PC-3 (cell line): ENCODE data around the gene ADK. TPM values are rescaled to one million over a fixed set of nuclear protein-coding genes. Genes with fewer than 3 reads are reported as not detected.

Experiments
- ATAC-seq: fragments of 200-7000 bp; cut with Tn5 transposase; 2 replicates; pipeline ENCODE4 v1.9.1; 2020; ENCODE audit warnings: mild to moderate bottlenecking, moderate library complexity
- BruUV-seq: library from RNA; stranded (reverse); fragments of 400-500 nt; replicated peaks from 2 replicates; lab custom pipeline; 2021; lab: Mats Ljungman, UMichigan
- CTCF ChIA-PET: fragments of 300-600 bp; sonication (Branson Sonifier 250); formaldehyde crosslinking; loops from one replicate; lab custom pipeline; 2022; ENCODE audit warnings: antibody characterized with exemption; lab: Charles Lee
- POLR2A ChIA-PET: fragments of 300-600 bp; sonication (Branson Sonifier 250); formaldehyde crosslinking; loops from one replicate; lab custom pipeline; 2022; ENCODE audit warnings: antibody characterized with exemption; ENCODE audit not compliant: unreplicated experiment; lab: Charles Lee
- DNase-seq: peaks from one replicate; pipeline ENCODE4 v3.0.0-alpha.2; 2015
- H2AFZ ChIP-seq: fragments of 300-600 bp; sonication (generic); 2 replicates; pipeline ENCODE4 v1.6.0; 2016; ENCODE audit warnings: antibody characterized with exemption, low read length
- H3F3A ChIP-seq: fragments of 300-600 bp; sonication (generic); one replicate; pipeline ENCODE4 v1.6.0; 2017; ENCODE audit warnings: antibody characterized with exemption, low read length, control low read depth, mild to moderate bottlenecking; ENCODE audit not compliant: unreplicated experiment
- H3K27ac ChIP-seq: fragments of 300-600 bp; sonication (generic); 2 replicates; pipeline ENCODE4 v1.5.1; 2016; ENCODE audit warnings: mild to moderate bottlenecking, low read length
- H3K27me3 ChIP-seq: fragments of 300-600 bp; sonication (generic); 2 replicates; pipeline ENCODE4 v1.6.1; 2016; ENCODE audit warnings: low read length, mixed read lengths
- H3K36me3 ChIP-seq: fragments of 300-600 bp; sonication (generic); 2 replicates; pipeline ENCODE4 v1.6.1; 2016; ENCODE audit warnings: low read depth, mixed run types, low read length, mixed read lengths
- H3K4me1 ChIP-seq: fragments of 300-600 bp; sonication (generic); 2 replicates; pipeline ENCODE4 v1.5.1; 2016; ENCODE audit warnings: low read length; ENCODE audit not compliant: insufficient read depth
- H3K4me2 ChIP-seq: fragments of 300-600 bp; sonication (generic); 2 replicates; pipeline ENCODE4 v1.6.0; 2016; ENCODE audit warnings: low read length
- H3K4me3 ChIP-seq: fragments of 300-600 bp; sonication (generic); 2 replicates; pipeline ENCODE4 v1.5.1; 2016; ENCODE audit warnings: mild to moderate bottlenecking, low read length, mixed read lengths
- H3K79me2 ChIP-seq: fragments of 300-600 bp; sonication (generic); 2 replicates; pipeline ENCODE4 v1.6.1; 2017; ENCODE audit warnings: low read length, mixed read lengths
- H3K9ac ChIP-seq: fragments of 300-600 bp; sonication (generic); 2 replicates; pipeline ENCODE4 v1.6.0; 2016; ENCODE audit warnings: mild to moderate bottlenecking, low read length
- H3K9me2 ChIP-seq: fragments of 300-600 bp; sonication (generic); replicated peaks from 2 replicates; pipeline ENCODE4 v1.6.1; 2016; ENCODE audit warnings: mixed run types, low read length, mixed read lengths
- H3K9me3 ChIP-seq: fragments of 300-600 bp; sonication (generic); 2 replicates; pipeline ENCODE4 v1.6.1; 2016; ENCODE audit warnings: low read length, mixed read lengths
- H4K20me1 ChIP-seq: fragments of 300-600 bp; sonication (generic); 2 replicates; pipeline ENCODE4 v1.6.1; 2016; ENCODE audit warnings: low read length, mixed read lengths
- EZH2 ChIP-seq: fragments of 300-600 bp; sonication (generic); IDR thresholded peaks from one replicate; pipeline ENCODE4 v1.6.1; 2017; ENCODE audit warnings: antibody characterized with exemption, mild to moderate bottlenecking, low read length; ENCODE audit not compliant: unreplicated experiment
- EZH2phosphoT487 ChIP-seq: fragments of 300-600 bp; sonication (generic); IDR thresholded peaks from 2 replicates; pipeline ENCODE4 v1.6.1; 2018; ENCODE audit warnings: mild to moderate bottlenecking, antibody characterized with exemption, low read length, borderline replicate concordance
- intact Hi-C: fragments of 100-400 bp; cut with micrococcal nuclease; formaldehyde crosslinking; loops from 2 replicates; pipeline ENCODE4 v1.9.0; 2023
- total RNA-seq: library from RNA; depleted of rRNA; stranded (reverse); fragments of >200 nt; gene quantifications from 2 replicates; pipeline ENCODE4 v1.2.3, GENCODE V29; 2014
- TF ChIP-seq, protein P1 (sequence below): fragments of 300-600 bp; sonication (generic); conservative IDR thresholded peaks from 2 replicates; pipeline ENCODE4 v1.5.1; 2017; ENCODE audit warnings: antibody characterized with exemption, low read depth, mild to moderate bottlenecking, low read length

ADK gene
- total RNA-seq, 1 experiment from 2014 or later = 256 TPM

DNA sequence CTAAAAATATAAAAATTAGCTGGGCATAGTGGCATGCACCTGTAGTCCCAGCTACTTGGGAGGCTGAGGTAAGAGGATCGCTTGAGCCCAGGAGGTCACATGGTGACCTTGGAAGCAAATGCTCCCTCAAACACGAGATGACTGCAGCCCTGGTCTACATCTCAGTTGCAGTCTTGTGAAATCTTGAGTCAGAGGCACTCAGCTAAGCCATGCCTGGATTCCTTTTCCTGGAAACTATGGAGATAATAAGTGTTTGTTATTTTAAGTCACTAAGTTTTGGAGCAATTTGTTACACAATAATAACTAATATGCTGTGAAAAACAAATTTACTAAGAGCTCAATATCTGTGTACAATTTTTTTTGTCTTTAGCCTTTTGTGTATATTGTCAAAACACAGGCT lies 391.1 kb downstream of the ADK start:
- Histone ChIP-seq H3K36me3 (no peaks in the 10 kb centered on the region; the same call in 1 of the 2 replicates), H3K4me3 (no peak overlapping the region), H4K20me1 (no peaks in the 10 kb centered on the region), H3K27me3 (no peaks in the 10 kb centered on the region), H3K27ac (no peak overlapping the region), H3K9me2 (no peaks in the 10 kb centered on the region), H3K79me2 (no peaks in the 10 kb centered on the region), H3K4me2 (no peak overlapping the region), H3K4me1 (no peaks in the 10 kb centered on the region), H3F3A (peaks cover 4% of the 10 kb centered on the region), H3K9ac (no peak overlapping the region), H3K9me3 (no peaks in the 10 kb centered on the region), H2AFZ (no peak overlapping the region)
- POLR2A ChIA-PET = no interaction called here
- BruUV-seq = no TSS peak
- TF ChIP-seq EZH2phosphoT487 (no peak), EZH2 (no peak)
- TF ChIP-seq, protein P1, sequence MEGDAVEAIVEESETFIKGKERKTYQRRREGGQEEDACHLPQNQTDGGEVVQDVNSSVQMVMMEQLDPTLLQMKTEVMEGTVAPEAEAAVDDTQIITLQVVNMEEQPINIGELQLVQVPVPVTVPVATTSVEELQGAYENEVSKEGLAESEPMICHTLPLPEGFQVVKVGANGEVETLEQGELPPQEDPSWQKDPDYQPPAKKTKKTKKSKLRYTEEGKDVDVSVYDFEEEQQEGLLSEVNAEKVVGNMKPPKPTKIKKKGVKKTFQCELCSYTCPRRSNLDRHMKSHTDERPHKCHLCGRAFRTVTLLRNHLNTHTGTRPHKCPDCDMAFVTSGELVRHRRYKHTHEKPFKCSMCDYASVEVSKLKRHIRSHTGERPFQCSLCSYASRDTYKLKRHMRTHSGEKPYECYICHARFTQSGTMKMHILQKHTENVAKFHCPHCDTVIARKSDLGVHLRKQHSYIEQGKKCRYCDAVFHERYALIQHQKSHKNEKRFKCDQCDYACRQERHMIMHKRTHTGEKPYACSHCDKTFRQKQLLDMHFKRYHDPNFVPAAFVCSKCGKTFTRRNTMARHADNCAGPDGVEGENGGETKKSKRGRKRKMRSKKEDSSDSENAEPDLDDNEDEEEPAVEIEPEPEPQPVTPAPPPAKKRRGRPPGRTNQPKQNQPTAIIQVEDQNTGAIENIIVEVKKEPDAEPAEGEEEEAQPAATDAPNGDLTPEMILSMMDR = no peak
- ATAC-seq = peak; percentile 29; the same call in 1 of the 2 replicates
- CTCF ChIA-PET = no interaction called here
- intact Hi-C loops = loop anchor here (5.0 kb wide), 1 partner anchor 90 kb away; no protein-coding TSS in a partner anchor
- no peak for DNase-seq

DNA sequence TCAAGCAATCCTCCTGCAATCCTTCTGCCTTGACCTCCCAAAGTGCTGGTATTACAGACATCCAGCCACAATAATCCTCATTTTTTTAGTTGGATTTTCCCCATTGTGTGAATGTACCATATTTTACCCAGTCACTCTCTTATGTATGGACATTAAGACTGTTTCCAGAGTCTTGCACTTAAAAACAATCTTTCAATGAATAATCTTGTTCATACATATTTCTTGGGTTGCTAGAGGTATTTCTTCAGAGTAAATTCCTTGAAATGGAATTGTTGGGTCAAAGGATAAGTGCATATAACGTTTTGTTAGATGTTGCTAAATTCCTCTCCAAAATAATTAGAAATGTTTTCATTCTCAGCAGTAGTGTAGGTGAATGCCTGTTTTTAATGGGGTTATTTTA lies 392.3 kb downstream of the ADK start:
- POLR2A ChIA-PET = interaction anchor here (0.6 kb wide), 1 partner anchor 210 kb away, joined by 6 read pairs; no protein-coding TSS in a partner anchor
- no TSS peak for BruUV-seq

DNA sequence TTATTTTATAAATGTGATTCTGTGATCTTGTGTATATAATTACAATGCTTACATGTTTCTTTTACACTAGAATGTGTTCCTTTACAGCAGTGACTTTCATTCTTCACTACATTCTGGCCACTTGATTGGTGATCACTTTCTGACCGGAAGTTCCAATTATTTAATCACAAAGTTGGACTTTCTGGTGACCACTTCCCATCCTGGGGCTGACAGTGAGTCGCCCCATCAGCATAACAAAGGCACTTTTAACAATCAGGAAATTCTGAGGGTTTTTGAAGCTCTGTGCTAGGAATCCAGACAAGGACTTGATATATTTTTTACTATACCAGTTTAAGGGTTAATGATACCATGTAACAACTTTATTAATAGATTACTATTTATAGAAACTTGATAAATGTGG lies 393.1 kb downstream of the ADK start:
- CTCF ChIA-PET = no interaction called here
- no peaks in the 10 kb centered on the region for H3K9me3 ChIP-seq
- no peak overlapping the region for H2AFZ ChIP-seq
- H3F3A ChIP-seq = peaks cover 13% of the 10 kb centered on the region
- no peaks in the 10 kb centered on the region for H3K27me3 ChIP-seq
- no peak overlapping the region for H3K27ac ChIP-seq
- H4K20me1 ChIP-seq = no peaks in the 10 kb centered on the region
- intact Hi-C loops = loop anchor here (5.0 kb wide), 1 partner anchor 92 kb away; no protein-coding TSS in a partner anchor
- no peaks in the 10 kb centered on the region for H3K79me2 ChIP-seq
- ATAC-seq (no peak), DNase-seq (peak; percentile 37)
- BruUV-seq = no TSS peak
- no peak overlapping the region for H3K9ac ChIP-seq
- TF ChIP-seq EZH2phosphoT487 (no peak), EZH2 (no peak)
- TF ChIP-seq, protein P1 = no peak
- no peak overlapping the region for H3K4me2 ChIP-seq
- no peak overlapping the region for H3K4me3 ChIP-seq
- no peaks in the 10 kb centered on the region for H3K36me3 ChIP-seq
- H3K4me1 ChIP-seq = peaks cover 16% of the 10 kb centered on the region
- POLR2A ChIA-PET = no interaction called here
- no peaks in the 10 kb centered on the region for H3K9me2 ChIP-seq

More for the DNA sequence above, 392.3 kb downstream of the ADK start:
- H4K20me1 ChIP-seq = no peaks in the 10 kb centered on the region
- H3K27ac ChIP-seq = no peak overlapping the region
- no peaks in the 10 kb centered on the region for H3K9me2 ChIP-seq
- no peaks in the 10 kb centered on the region for H3K36me3 ChIP-seq
- CTCF ChIA-PET = no interaction called here
- intact Hi-C loops = loop anchor here (5.0 kb wide), 1 partner anchor 91 kb away; no protein-coding TSS in a partner anchor
- H3K4me2 ChIP-seq = no peak overlapping the region
- H3K9ac ChIP-seq = no peak overlapping the region
- H3F3A ChIP-seq = peaks cover 9% of the 10 kb centered on the region
- no peak for TF ChIP-seq EZH2
- TF ChIP-seq EZH2phosphoT487 = no peak
- TF ChIP-seq, protein P1 = no peak
- no peaks in the 10 kb centered on the region for H3K27me3 ChIP-seq
- H3K79me2 ChIP-seq = no peaks in the 10 kb centered on the region
- no peak overlapping the region for H2AFZ ChIP-seq
- peaks cover 8% of the 10 kb centered on the region for H3K4me1 ChIP-seq
- DNase-seq = no peak
- no peak for ATAC-seq
- H3K4me3 ChIP-seq = no peak overlapping the region
- H3K9me3 ChIP-seq = no peaks in the 10 kb centered on the region
